HEK293 (cell line): ENCODE measurements around the gene INTS14.

Experiments
- GLIS1 ChIP-seq: fragments of 450-650 bp; formaldehyde crosslinking; IDR thresholded peaks from 2 replicates; pipeline ENCODE4 v1.5.1; 2016; ENCODE audit warnings: missing biosample characterization, missing genetic modification characterization
- HIC1 ChIP-seq: fragments of 450-650 bp; formaldehyde crosslinking; IDR thresholded peaks from 2 replicates; pipeline ENCODE4 v1.5.1; 2016; ENCODE audit warnings: missing biosample characterization, missing genetic modification characterization
- HOXA7 ChIP-seq: sonication (generic); formaldehyde crosslinking; IDR thresholded peaks from 2 replicates; pipeline ENCODE4 v1.8.1; 2022; ENCODE audit warnings: missing genetic modification reagents, borderline replicate concordance
- KLF9 ChIP-seq: fragments of 450-650 bp; formaldehyde crosslinking; IDR thresholded peaks from 2 replicates; pipeline ENCODE4 v1.5.1; 2016; ENCODE audit warnings: missing biosample characterization, missing genetic modification characterization, low read depth
- OVOL3 ChIP-seq: fragments of 450-650 bp; formaldehyde crosslinking; IDR thresholded peaks from 2 replicates; pipeline ENCODE4 v1.5.1; 2016; ENCODE audit warnings: missing biosample characterization, missing genetic modification characterization
- PRDM1 ChIP-seq: fragments of 450-650 bp; formaldehyde crosslinking; IDR thresholded peaks from 2 replicates; pipeline ENCODE4; 2016; ENCODE audit warnings: missing biosample characterization, missing genetic modification characterization
- PRDM4 ChIP-seq: fragments of 450-650 bp; formaldehyde crosslinking; IDR thresholded peaks from 2 replicates; pipeline ENCODE4 v1.5.1; 2017; ENCODE audit warnings: missing biosample characterization, missing genetic modification characterization
- REPIN1 ChIP-seq: fragments of 450-650 bp; formaldehyde crosslinking; IDR thresholded peaks from 2 replicates; pipeline ENCODE4 v1.5.1; 2017; ENCODE audit warnings: missing biosample characterization, missing genetic modification characterization, low read depth
- SCRT1 ChIP-seq: fragments of 450-650 bp; formaldehyde crosslinking; IDR thresholded peaks from 2 replicates; pipeline ENCODE4 v1.5.1; 2016; ENCODE audit warnings: missing biosample characterization, missing genetic modification characterization, borderline replicate concordance
- ZIC2 ChIP-seq: fragments of 450-650 bp; formaldehyde crosslinking; IDR thresholded peaks from 2 replicates; pipeline ENCODE4 v1.5.1; 2016; ENCODE audit warnings: missing biosample characterization, missing genetic modification characterization
- ZNF280D ChIP-seq: fragments of 450-650 bp; formaldehyde crosslinking; IDR thresholded peaks from 2 replicates; pipeline ENCODE4 v1.5.1; 2016; ENCODE audit warnings: missing biosample characterization, missing genetic modification characterization
- ZNF341 ChIP-seq: fragments of 450-650 bp; formaldehyde crosslinking; IDR thresholded peaks from 2 replicates; pipeline ENCODE4; 2016; ENCODE audit warnings: low read depth, missing biosample characterization, missing genetic modification characterization
- ZNF398 ChIP-seq: fragments of 450-650 bp; formaldehyde crosslinking; IDR thresholded peaks from 2 replicates; pipeline ENCODE4 v1.5.1; 2017; ENCODE audit warnings: missing biosample characterization, missing genetic modification characterization
- ZNF404 ChIP-seq: fragments of 450-650 bp; formaldehyde crosslinking; IDR thresholded peaks from 2 replicates; pipeline ENCODE4 v1.5.1; 2017; ENCODE audit warnings: missing biosample characterization, missing genetic modification characterization
- ZNF530 ChIP-seq: fragments of 450-650 bp; formaldehyde crosslinking; IDR thresholded peaks from 2 replicates; pipeline ENCODE4 v1.5.1; 2016; ENCODE audit warnings: low read depth, missing biosample characterization, missing genetic modification characterization
- ZNF645 ChIP-seq: fragments of 450-650 bp; formaldehyde crosslinking; IDR thresholded peaks from 2 replicates; pipeline ENCODE4; 2016; ENCODE audit warnings: missing biosample characterization, missing genetic modification characterization
- ZNF837 ChIP-seq: fragments of 450-650 bp; formaldehyde crosslinking; IDR thresholded peaks from 2 replicates; pipeline ENCODE4 v1.5.1; 2016; ENCODE audit warnings: missing biosample characterization, missing genetic modification characterization

The INTS14 gene

GRCh38 chr15:65533057-65533756, 77.7 kb downstream of the INTS14 start (continued):
- TF ChIP-seq PRDM4 (peak; percentile 81), ZNF404 (no peak), OVOL3 (tag by site-specific recombination) (0 out of 2 replicates have a peak, but pooled peaks have one; percentile 52), ZNF530 (no peak), KLF9 (tag by site-specific recombination) (0 out of 2 replicates have a peak, but pooled peaks have one; percentile 4), GLIS1 (tag by site-specific recombination) (no peak), SCRT1 (tag by site-specific recombination) (peak; percentile 70; the same call in 1 of the 2 replicates), HIC1 (tag by site-specific recombination) (no peak), ZIC2 (tag by site-specific recombination) (peak; percentile 38), REPIN1 (tag by site-specific recombination) (no peak), ZNF280D (tag by site-specific recombination) (no peak), ZNF837 (no peak), ZNF341 (tag by site-specific recombination) (no peak), HOXA7 (no peak), ZNF398 (tag by site-specific recombination) (peak; percentile 80), PRDM1 (no peak; the same call in 1 of the 2 replicates), ZNF645 (tag by site-specific recombination) (no peak)
